Epithelial cell of proximal tubule (primary cell): ENCODE results near the gene RNF113B. TPM values are rescaled to one million over a fixed set of nuclear protein-coding genes. Genes with fewer than 3 reads are reported as not detected.
A peak's percentile ranks its signal among the peaks of the same experiment; 100 is the strongest.

ENCODE experiments used
- DNase-seq: peaks from one replicate; pipeline ENCODE4 v3.0.0-alpha.2; 2011; ENCODE audit warnings: low read depth
- H3K4me3 ChIP-seq: 2 replicates; pipeline ENCODE4 v1.5.1; 2011; ENCODE audit warnings: low read depth, mild to moderate bottlenecking, low read length
- total RNA-seq: library from RNA; depleted of rRNA; stranded (reverse); fragments of >200 nt; gene quantifications from 2 replicates; pipeline ENCODE4 v1.2.3, GENCODE V29; 2015
- TF ChIP-seq, protein P1 (sequence below): conservative IDR thresholded peaks from 2 replicates; pipeline ENCODE4 v1.5.1; 2012; ENCODE audit warnings: low read depth, mild to moderate bottlenecking, low read length

RNF113B gene
- total RNA-seq, 1 donor from 2014 or later: not detected

DNA sequence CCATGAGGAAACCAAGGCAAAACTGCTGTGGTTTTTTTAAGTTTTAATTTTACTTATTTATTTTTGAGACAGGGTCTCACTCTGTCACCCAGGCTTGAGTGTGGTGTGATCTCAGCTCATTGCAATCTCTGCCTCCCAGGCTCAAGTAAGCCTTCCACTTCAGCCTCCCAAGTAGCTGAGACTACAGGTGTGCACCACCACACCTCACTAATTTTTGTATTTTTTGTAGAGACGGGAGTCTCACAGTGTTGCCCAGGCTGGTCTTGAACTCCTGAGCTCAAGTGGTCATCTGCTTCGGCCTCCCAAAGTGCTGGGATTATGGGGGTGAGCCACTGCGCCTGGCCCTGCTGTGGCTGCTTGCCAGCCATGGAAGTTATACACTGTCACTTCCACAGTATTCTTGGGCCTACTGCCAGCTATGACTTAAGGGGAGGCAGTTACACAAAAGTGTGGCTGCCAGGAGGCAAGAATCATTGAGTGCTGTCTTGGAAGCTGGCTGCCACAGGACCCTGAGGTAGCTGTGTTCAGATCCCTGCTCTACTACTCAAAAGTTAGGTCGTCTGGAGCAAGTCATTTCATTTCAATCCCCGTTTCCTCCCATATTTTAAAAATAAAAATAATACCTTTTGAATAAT lies 21.5 kb downstream of the RNF113B start:
- no peak overlapping the region for H3K4me3 ChIP-seq
- no peak for DNase-seq
- TF ChIP-seq, protein P1, sequence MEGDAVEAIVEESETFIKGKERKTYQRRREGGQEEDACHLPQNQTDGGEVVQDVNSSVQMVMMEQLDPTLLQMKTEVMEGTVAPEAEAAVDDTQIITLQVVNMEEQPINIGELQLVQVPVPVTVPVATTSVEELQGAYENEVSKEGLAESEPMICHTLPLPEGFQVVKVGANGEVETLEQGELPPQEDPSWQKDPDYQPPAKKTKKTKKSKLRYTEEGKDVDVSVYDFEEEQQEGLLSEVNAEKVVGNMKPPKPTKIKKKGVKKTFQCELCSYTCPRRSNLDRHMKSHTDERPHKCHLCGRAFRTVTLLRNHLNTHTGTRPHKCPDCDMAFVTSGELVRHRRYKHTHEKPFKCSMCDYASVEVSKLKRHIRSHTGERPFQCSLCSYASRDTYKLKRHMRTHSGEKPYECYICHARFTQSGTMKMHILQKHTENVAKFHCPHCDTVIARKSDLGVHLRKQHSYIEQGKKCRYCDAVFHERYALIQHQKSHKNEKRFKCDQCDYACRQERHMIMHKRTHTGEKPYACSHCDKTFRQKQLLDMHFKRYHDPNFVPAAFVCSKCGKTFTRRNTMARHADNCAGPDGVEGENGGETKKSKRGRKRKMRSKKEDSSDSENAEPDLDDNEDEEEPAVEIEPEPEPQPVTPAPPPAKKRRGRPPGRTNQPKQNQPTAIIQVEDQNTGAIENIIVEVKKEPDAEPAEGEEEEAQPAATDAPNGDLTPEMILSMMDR: no peak

DNA sequence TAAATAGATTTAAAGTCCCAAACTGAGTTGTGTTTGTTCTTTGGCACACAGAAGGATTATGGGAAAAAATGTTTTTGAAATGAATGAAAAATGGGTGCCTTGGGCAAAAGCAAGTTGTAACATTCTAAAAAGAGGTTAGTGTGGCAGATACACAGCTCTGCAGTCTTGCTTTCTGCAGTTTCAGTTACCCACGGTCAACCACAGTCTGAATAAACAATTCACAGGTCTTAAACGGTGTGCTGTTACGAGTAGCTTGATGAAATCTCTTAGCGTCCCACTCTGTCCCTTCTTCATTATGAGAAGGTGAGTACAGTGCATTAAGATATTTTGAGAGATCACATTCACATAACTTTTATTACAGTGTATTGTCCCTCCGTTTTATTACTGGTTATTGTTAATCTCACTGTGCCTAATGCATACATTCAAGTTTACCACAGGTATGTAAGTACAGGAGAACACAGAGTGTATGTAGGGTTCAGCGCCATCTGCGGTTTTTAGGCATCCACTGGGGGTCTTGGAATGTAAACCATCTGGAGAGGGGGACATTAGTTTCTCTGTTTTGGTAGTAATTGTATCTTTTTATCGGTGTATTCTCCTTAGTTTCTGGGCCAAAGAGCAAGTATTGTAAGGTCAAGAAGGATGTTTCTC lies 26.1 kb downstream of the RNF113B start:
- TF ChIP-seq, protein P1: no peak
- H3K4me3 ChIP-seq: no peak overlapping the region
- no peak for DNase-seq

DNA sequence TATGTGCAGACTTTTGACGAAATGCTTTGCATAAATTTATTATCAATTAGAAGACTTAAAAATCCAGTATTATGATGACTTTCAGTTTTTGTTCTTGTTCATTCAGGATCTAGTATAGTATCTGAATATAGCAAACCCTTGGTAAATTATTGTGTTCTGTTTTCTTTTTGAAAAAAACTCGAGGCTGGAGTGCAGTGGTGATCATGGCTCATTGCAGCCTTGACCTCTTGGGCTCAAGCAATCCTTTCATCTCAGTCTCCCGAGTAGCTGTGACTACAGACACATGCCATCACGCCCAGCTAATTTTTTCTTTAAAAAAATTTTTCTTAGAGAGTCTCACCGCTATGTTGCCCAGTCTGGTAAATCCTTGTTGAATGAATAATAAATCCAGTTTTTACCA lies 29.5 kb downstream of the RNF113B start:
- TF ChIP-seq, protein P1: no peak
- DNase-seq: no peak
- no peak overlapping the region for H3K4me3 ChIP-seq

DNA sequence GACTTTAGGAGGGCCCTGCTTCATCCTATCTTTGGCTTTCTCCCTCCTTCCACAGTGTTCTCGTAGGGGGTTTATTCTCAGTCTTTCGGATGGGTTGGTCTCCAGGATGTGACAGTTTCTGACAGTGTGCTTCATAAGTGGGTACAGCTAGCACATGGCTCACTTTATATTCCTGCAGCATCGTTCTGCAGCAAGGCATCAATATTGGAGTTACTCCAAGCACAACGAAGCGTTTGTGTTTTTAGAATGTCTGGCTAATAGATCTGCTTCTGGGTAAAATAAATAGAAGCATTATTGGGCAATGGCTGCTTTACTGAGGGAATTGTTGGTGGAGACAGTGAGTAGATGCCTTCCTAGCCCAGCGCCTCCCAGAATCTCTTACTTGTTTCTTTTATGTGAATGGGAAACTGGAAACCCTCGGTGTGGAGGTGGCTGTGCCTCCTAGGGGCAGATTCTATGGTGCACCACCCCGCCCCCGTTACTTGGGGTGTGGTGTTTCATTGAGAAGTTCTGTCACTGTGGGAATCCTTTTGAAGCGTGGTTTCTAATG lies 32.2 kb downstream of the RNF113B start:
- no peak for DNase-seq
- peak overlapping the region; percentile 81 for H3K4me3 ChIP-seq
- TF ChIP-seq, protein P1: peak; percentile 45

DNA sequence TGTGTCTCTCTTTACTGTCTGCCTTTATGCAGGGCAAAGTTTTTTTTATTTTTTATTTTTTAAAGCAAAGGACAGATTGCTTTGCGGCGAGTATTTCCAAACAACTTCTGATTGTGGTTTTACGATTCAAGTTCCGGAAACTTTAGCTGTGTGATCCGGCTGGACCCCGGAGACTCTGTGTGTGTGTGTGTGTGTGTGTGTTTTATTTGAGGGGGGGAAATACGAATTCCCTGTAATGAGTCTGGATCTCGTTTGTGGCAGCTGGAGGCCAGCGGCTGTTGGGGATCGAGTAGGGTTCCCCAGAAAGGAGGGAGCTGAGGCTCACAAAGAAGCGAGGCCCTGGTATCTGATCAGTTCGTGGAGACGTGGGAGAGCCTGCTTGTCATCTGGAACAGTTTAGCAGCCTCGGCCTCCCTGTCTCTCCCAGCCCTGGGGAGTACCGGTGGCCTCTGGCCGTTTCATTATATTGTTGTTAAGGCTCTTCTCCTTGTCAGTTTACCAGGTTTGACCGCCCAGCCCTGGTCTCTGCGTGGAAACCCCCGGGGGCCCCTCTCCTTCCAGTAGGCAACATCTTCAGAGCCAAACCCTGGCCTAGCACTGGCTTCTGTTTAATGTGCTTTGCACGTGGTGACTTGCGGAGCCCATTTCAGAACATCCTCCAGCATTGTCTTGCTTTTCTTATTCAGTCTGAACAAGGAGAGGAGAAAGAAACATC lies 32.9 kb downstream of the RNF113B start:
- TF ChIP-seq, protein P1: no peak
- DNase-seq: no peak
- H3K4me3 ChIP-seq: peak overlapping the region; percentile 81

DNA sequence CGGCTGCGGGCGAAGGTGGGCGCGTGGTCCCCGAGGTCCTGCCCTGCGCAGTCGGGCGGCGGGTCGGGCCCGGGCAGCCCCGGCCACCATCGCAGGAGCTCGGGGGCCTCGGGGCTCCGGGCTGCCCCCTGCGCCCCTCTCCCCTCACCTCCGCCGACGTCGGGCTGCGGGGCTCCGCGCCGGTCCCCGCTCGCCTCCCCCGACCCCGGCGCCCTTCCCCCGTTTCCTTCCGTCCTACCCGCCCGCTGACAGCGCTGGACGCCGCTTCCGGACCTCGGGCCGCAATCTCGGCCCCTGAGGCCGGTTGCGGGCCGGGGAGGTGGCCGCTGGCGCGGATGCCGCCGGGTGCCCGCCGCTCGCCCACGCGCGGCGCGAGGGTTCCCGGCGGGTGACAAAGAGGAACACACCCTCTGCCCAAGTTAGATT lies 33.5 kb downstream of the RNF113B start:
- TF ChIP-seq, protein P1: no peak
- DNase-seq: no peak

More for the DNA sequence above, 33.5 kb downstream of the RNF113B start:
- peak overlapping the region; percentile 81 for H3K4me3 ChIP-seq
